DMS 273 treated with DMSO at 0.1 percent for 48 hours (cell line): ENCODE measurements around the gene SLC39A13.

Source experiments
- DNase-seq: peaks from one replicate; lab custom pipeline; 2025; lab: John Stamatoyannopoulos, UW

SLC39A13 gene

DNA sequence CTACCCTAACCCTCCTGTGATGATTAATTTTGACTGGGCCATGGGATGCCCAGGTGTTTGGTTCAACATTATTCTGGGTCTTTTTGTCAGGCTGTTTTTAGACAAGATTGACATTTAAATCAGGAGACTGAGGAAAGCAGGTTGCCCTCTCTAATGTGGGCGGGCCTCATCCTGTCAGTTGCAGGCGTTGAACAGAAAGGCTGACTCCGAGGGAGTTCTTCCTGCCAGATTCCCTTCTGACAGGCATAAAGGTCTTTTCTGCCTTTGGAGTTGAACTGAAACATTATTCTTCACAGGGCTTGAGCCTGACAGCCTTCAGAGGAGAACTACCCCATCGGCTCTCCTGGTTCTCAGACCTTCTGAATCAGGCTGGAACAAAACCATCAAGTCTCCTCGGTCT, 22.1 kb downstream of the SLC39A13 start:
- DNase-seq = no peak

DNA sequence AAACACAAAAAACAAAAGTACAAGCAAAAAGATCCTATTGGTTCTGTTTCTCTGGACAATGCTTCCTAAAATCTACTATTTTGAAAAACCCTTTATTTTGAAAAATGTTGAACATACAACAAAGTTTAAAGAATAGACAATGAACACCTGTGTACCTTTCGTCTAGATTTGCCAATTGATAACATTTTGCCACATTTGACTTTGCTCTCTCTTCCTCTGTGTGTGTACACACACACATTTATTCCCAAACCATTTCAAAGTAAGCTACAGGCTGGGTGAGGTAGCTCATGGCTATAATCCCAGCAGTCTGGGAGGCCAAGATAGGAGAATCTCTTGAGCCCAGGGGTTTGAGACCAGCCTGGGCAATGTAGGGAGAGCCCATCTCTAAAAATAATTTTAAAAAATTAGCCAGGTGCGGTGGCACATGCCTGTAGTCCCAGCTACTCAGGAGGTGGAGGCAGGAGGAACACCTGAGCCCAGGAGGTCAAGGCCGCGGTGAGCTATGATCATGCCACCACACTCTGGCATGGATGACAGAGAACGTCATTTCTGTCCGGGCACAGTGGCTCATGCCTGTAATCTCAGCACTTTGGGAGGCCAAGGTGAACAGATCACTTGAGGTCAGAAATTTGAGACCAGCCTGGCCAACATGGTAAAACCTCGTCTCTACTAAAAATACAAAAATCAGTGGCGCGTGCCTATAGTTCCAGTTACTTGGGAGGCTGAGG, 23.1 kb downstream of the SLC39A13 start:
- no peak for DNase-seq

DNA sequence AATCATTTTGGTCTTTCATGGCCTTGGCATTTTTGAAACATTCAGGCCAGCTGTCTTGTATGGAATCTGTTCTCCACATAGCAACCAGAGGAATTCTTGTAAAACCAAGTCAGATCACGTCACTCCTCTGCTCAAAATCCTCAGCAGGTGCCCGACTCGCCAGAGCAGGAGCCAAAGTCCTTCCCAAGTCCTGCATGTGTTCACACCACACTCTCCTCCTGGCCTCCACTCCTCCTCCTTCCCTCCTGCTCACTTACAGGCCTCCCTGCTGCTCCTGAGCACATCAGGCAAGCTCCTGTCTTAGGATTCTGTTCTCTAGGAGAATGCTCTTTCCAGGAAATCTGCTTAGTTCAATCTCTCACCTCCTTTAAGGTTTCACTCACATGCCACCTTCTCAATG, 24.8 kb downstream of the SLC39A13 start:
- no peak for DNase-seq

DNA sequence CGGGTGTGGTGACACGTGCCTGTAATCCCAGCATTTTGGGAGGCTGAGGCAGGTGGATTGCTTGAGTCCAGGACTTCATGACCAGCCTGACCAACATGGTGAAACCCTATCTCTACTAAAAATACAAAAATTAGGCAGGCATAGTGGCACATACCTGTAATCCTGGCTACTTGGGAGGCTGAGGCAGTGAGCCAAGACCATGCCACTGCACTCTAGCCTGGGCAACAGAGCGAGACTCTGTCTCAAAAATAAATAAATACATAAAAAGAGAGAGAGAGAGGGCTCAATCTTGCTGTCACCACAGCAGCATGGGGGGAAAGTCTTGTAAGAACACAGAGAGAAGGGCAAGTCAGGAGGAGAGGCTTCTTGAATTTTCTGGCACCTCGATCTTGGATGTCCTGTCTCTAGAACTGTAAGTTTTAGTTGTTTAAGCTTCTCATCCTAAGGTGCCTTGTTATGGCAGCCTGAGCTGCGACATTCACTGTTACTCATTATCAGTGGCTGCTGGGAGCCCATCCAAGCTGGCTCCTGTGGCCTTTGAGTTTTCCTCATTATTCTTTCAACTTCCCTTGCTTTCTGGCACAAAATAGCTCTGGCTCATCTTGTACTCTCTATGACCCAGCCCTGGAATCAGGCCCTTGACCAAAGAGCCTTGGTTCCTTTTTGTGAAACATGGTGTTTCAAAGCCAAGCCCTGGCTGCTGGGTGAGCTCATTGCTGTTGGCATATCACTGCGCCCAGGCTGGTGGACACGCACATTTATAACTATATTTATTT, 25.8 kb downstream of the SLC39A13 start:
- DNase-seq = no peak

DNA sequence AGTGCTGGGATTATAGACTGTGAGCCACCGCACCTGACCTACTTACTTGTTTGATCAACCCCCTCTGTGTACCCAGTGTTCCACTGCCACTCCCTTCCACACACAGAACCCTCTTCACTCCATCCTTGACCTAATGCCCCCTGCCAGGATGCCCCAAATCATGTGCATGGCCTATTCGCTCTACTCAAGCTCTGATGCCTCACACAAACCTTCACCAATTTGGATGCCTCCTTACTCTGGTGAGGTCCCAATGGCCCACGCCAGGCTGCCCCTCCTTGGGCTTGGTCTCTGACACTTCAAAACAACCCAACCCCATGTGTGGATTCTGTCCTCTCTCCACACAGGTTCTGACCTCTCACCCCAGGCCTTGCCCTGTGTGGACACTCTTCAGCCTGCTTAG, 27.3 kb downstream of the SLC39A13 start:
- DNase-seq = no peak

DNA sequence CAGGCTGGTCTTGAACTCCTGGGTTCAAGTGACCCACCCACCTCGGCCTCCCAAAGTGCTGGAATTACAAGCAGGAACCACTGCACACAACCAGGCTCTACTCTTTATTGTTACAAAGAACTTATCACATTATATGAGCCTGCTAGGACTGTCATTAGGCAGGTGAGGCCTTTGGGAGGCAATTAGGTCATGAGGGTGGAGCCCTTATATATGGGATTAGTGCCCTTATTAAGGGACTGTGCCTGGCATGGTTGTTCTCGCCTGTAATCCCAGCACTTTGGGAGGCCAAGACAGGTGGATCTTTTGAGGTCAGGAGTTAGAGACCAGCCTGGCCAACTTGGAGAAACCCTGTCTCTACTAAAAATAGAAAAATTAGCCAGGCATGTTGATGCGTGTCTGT, 28.3 kb downstream of the SLC39A13 start:
- DNase-seq = no peak

DNA sequence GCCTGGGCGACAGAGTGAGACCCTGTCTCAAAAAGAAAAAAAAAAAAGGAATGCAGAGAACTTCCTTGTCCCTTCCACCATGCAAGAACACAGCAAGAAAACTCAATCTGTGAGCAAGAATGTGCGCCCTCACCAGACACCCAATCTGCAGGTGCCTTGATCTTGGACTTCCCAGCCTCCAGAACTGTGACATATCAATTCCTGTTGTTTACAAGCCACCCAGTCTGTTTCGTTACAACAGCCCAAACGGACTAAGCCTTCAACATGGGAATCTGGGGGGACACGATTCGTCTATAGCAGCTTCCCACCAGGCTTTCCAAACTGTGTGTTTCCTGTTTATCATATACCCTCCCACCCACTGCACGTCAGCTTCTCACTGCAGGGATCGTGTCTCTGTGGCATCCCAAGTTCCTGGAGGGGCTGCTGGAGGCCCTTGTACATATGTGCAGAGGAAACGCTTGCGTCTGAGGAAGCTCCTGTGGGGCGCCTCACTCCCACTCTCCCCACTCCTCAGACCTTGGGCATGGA, 28.9 kb downstream of the SLC39A13 start:
- DNase-seq = no peak

DNA sequence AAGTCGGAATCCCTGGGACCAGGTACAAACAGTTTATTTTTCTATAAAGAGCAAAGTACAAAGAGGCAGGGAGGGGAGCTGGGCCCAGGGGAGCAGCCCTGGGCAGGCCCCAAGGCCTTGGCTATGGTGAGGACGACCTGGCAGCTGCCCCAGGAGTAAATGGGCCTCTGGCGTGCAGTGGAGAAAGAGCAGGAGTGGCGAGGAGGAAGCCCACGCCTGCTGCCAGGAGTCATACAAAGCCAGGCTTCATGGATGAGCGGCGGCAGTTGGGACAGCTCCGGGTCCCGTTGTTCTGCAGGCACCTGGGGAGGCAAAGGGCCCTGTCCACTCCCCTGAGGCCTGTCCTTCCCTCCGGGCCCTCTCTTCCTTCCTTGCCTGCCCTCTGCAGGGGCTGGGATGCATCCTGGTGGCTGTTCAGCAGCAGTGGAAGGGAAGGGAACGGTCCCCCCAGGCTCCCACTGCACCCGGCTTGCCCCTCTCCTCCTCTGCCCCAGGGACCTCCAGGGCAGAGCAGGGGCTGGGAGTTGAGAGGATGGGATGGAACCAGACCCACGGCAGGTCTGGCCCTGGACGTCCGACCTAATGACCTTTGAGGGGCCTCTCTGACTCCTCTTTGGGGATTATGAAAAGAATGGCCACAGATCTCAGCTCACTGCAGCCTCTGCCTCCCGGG, 29.5 kb downstream of the SLC39A13 start:
- DNase-seq = no peak

DNA sequence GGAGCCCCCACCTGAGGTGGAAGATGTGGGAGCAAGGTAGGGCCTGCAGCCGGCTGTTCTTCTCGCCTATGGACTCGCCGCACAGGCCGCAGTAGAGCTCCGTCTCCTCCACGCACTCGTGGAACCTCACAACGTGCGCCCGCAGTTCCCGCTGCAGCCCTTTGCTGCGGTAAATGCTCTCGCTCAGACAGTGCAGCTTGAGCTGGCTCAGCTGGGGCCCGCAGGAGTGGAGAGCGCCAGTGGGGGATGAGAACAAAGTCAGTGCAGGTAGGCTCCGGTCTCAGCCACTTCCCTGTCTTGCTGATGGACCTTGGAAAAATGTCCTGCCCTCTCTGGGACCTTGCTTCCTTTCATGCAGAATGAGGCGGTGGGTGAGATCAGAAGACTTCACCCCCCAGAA, 30.3 kb downstream of the SLC39A13 start:
- no peak for DNase-seq

DNA sequence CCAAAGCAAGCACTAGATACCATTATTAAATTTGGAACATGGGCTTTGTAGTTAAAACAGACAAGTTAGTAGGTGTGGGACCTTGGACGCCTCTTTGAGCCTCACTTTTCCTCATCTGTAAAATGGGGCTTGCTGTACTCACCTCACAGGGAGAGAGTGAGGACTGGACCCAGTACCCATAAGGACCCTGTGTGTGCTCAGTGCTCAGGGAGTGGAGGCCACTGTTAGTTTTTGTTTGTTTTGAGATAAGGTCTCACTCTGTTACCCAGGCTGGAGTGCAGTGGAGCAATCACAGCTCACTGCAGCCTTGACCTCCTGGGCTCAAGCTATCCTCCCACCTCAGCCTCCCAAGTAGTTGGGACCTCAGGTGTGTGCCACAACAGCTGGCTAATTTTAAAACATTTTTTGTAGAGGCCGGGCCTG, 31.7 kb downstream of the SLC39A13 start:
- no peak for DNase-seq

DNA sequence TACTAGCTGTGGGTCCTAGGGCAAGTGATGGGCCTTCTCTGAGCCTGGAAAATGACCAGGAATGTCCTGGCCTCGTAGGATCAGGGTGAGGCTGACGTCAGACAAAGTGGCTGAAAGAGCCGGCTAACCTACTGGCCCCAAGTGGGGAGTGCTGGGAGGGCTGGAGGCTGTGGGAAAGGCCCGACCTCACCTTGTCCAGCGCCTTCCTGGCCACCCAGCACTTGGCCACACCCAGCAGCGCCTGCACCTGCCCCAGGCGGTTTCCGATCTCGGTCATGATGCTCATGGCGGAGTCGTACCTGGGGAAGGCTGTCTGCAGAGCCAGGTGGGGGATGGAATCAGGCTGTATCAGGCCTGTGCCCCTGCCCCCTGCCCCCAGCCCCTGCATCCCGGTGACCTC, 33.0 kb downstream of the SLC39A13 start:
- DNase-seq = no peak

DNA sequence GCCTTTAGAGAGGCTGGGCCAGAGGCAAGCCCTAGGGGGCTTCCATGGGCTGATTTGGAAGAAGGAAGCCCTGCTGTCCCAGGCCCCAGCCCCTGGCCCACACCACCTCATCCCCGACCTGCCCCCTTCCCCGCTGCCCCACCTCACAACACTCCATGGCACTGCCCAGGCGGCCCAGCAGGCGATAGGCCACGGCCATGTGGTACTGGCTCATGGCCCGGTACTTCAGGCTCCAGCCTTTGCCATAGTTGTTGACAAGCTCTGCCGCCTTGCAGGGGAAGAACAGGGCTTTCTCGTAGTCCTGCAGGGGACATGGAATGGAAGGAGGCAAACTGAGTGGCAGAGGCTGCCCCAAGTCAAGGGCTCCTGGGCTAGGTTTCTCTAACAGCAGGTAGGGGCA, 34.1 kb downstream of the SLC39A13 start:
- DNase-seq = no peak

DNA sequence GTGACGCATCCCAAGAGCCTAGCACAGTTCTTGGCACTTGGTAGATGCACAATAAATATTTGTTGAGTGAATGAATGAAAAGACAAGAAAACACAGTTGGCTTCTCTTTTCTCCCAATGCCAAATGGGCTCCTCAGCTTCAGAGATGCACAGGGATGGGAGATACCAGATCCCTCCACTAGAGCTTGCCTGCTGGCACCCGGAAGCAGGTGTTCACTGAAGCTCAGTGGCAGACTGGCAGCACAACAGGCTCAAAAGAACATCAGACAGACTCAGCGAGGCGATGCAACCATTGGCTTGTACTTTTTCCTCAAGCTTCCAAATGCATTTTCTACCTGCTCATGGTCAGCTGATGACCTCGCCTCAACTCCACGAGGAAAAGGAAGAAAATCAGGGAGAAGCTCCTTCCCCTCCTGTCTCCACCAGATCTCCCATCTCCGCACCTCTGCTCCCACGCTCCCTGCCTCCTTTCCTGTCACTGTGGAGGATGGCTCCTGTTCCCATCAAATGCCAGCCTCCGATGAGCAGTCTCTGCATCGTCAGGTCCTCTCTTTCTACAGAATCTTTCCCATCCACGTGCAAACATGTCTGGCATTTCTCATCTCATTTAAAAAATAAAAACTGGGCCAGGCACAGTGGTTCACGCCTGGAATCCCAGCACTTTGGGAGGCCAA, 34.8 kb downstream of the SLC39A13 start:
- DNase-seq = no peak

DNA sequence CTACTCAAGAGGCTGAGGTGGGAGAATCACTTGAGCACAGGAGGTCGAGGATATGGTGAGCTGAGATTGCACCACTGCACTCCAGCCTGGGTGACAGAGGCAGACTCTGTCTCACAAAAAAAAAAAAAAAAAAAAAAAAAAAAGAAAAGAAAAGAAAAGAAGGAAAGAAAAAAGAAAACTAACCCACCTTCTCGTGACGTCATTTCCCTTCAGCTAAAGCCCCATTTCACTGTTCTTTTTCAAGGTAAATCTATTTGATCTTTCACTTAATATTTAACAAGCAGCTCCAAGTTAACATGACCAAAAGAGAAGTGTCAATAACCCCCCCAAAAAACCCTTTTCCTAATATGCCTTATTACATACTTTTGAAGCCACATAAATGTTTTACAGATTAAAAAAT, 35.4 kb downstream of the SLC39A13 start:
- no peak for DNase-seq

DNA sequence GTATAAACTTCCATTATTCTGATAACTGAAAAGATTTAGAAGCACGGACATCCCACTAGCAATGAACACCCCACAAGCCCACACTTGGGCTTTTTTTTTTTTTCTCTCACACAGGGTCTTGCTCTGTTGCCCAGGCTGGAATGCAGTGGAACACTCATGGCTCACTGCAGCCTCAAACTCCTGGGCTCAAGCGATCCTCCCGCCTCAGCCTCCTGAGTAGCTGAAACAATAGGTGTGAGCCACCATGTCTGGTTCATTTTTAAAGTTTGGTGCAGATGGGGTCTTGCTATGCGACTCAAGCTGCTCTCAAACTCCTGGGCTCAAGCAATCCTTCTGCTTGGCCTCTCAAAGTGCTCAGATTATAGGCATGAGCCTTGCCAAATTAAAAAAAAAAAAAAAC, 37.5 kb downstream of the SLC39A13 start:
- DNase-seq = no peak

DNA sequence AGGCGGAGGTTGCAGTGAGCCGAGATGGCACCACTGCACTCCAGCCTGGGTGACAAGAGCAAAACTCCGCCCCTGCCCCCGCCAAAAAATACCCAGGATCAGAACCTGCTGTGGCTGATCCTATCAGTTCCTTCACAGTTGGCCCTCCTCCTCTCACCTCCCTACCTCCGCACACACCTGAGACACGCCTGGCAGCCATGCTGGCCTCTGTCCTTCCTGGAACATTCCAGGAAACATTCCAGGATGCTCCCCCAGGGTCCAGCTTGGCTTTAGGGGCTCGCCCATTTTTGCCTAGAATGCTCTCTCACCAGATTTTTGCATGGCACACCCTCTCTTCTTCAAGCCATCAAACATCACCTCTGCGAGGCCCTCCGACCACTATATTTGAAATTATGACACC, 38.4 kb downstream of the SLC39A13 start:
- no peak for DNase-seq

DNA sequence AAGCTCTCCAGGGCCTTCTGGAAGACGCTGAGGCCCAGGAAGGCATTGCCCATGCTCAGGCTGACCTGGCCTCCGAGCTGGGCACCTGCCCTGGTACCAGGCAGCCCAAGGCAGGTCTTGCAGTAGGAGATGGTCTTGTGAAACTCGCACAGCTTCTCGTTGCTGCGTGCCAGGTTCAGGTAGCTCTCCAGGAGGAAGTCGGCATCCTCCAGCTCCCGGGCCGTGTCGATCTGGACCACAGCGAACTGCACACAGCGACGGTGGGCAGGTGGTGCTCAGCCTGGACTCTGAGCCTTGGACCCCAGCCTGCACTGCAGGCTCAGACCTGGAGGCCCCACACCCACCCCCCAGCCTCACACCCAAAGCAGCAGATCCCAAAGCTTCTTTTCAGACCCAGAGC, 39.5 kb downstream of the SLC39A13 start:
- no peak for DNase-seq

DNA sequence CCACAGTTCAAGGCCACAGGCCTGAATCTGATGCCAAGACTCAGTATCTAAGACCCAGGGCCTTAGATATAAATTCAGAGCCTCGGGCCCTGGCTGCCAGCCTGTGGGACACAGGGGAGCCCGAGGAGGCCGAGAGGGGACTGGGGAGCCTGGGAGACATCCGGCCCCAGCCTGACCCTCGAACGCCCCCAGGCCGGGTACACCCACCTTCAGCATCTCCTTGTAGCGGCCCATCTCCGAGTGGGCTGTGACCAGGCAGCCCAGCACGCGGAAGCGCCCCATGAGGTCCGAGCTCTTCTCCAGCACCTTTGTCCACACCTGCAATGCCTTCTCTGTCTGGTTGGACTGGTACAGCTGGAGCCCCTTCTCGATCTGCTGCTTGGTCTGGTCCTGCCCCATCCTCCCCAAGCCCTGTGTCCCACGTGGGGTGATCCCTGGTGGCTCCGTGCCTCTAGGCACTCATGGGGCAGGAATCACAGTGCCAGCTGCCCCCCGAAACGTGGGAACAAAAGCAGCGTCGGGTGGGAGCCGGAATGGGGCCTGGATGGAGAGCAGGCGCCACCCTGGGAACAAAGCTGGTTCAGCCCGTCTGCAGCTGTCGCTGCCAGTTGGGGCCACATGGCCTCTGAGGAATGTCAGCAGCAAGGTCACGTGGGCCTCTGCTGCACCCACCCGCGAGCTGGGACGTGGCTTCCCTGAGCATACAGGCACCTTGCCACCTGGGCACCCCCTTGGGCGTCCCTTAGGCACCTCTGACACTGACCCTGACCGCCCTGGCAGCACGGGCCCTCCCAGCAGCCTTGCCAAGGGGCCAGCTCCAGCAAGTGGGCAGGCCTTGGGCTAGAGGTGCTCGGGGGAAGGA, 40.4 kb downstream of the SLC39A13 start, which contains the start of gene RAPSN:
TSS of gene RAPSN (minus strand) at position 571 of the 862 bp plus-strand sequence. CDS start at position 399, 172 bp downstream.
- DNase-seq = no peak

DNA sequence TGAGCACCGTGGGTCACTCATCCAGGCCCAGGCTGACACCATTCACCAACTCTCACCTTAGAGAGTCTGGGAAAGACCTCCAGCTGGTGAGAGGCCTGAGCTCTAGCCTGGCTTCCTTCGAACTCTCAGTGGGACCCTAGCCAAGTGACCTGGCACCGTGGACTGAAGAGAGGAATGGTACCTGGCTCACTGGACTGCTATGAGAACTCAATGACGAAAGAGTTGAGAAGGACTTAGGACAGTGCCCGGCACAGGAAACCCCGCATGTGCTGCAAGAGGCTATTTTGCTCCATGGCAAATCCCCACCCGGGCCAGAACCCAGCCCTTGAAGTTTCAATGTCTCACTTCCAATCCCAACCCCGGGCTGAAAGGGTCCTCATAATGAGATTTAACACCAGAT, 41.2 kb downstream of the SLC39A13 start:
- no peak for DNase-seq

DNA sequence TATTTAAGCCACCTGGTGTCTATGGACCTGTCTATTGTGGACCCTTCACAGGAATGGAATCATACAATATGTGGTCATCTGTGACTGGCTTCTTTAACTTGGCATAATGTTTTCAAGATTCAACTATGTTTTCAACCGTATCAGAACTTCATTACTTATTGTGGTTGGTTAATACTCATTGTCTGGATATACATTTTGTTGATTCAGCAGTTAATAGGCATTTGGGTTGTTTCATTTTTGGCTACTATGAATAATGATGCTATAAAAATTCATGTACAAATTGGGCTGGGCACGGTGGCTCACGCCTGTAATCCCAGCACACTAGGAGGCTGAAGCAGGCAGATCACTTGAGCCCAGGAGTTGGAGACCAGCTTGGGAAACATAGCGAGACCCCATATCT, 43.0 kb downstream of the SLC39A13 start:
- no peak for DNase-seq

DNA sequence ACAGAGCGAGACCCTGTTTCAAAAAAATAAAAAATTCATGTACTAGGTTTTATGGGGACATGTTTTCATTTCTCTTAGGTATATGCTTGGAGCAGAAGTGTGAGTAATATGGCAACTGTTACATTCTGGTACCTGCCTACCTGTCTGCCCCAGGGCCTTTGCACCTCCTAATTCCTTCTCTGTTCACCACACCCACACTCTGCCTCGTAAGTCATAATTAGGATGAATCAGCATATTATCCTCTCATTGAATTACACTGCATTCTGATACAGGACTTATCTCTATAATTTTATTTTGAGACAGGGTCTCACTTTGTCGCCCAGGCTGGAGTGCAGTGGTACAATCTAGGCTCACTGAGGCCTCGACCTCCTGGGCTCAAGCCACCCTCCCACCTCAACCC, 43.6 kb downstream of the SLC39A13 start:
- no peak for DNase-seq
